HEK293 (cell line): ENCODE measurements around the gene TMEM150B.

Source experiments
- CTCF ChIP-seq: fragments of 450-650 bp; formaldehyde crosslinking; IDR thresholded peaks from 2 replicates; pipeline ENCODE4 v1.5.1; 2016; ENCODE audit warnings: missing biosample characterization, missing genetic modification characterization
- REST ChIP-seq: fragments of 450-650 bp; formaldehyde crosslinking; IDR thresholded peaks from 2 replicates; pipeline ENCODE4 v1.5.1; 2016; ENCODE audit warnings: missing biosample characterization, missing genetic modification characterization
- TCF7L2 ChIP-seq: IDR thresholded peaks from 2 replicates; pipeline ENCODE4 v1.6.1; 2011; ENCODE audit warnings: low read depth, mild to moderate bottlenecking, inconsistent platforms, low read length, moderate library complexity, borderline replicate concordance
- WT1 ChIP-seq: fragments of 450-650 bp; formaldehyde crosslinking; IDR thresholded peaks from 2 replicates; pipeline ENCODE4 v1.5.1; 2016; ENCODE audit warnings: missing biosample characterization, missing genetic modification characterization
- YY1 ChIP-seq: fragments of 450-650 bp; formaldehyde crosslinking; IDR thresholded peaks from 2 replicates; pipeline ENCODE4 v1.5.1; 2018; ENCODE audit warnings: missing biosample characterization, missing genetic modification characterization
- ZEB2 ChIP-seq: fragments of 450-650 bp; formaldehyde crosslinking; IDR thresholded peaks from 2 replicates; pipeline ENCODE4 v1.5.1; 2016; ENCODE audit warnings: missing biosample characterization, missing genetic modification characterization
- ZNF114 ChIP-seq: fragments of 450-650 bp; formaldehyde crosslinking; IDR thresholded peaks from 2 replicates; pipeline ENCODE4 v1.5.0; 2017; ENCODE audit warnings: missing biosample characterization, missing genetic modification characterization
- ZNF18 ChIP-seq: fragments of 450-650 bp; formaldehyde crosslinking; IDR thresholded peaks from 2 replicates; pipeline ENCODE4 v1.5.1; 2016; ENCODE audit warnings: missing biosample characterization, missing genetic modification characterization
- ZNF24 ChIP-seq: fragments of 450-650 bp; formaldehyde crosslinking; IDR thresholded peaks from 2 replicates; pipeline ENCODE4 v1.5.1; 2016; ENCODE audit warnings: missing biosample characterization, missing genetic modification characterization
- ZNF280D ChIP-seq: fragments of 450-650 bp; formaldehyde crosslinking; IDR thresholded peaks from 2 replicates; pipeline ENCODE4 v1.5.1; 2016; ENCODE audit warnings: missing biosample characterization, missing genetic modification characterization
- ZNF335 ChIP-seq: fragments of 450-650 bp; formaldehyde crosslinking; conservative IDR thresholded peaks from 2 replicates; pipeline ENCODE4 v1.5.1; 2016; ENCODE audit warnings: missing biosample characterization, missing genetic modification characterization
- ZNF658 ChIP-seq: fragments of 450-650 bp; formaldehyde crosslinking; IDR thresholded peaks from 2 replicates; pipeline ENCODE4; 2016; ENCODE audit warnings: missing biosample characterization, missing genetic modification characterization
- TF ChIP-seq, protein P1 (sequence below): fragments of 450-650 bp; formaldehyde crosslinking; IDR thresholded peaks from 2 replicates; pipeline ENCODE4 v1.5.1; 2016; ENCODE audit warnings: missing biosample characterization, missing genetic modification characterization, borderline replicate concordance
- TF ChIP-seq, protein P2 (sequence below): fragments of 450-650 bp; formaldehyde crosslinking; IDR thresholded peaks from 2 replicates; pipeline ENCODE4 v1.5.1; 2016; ENCODE audit warnings: missing biosample characterization, missing genetic modification characterization, borderline replicate concordance

DNA sequence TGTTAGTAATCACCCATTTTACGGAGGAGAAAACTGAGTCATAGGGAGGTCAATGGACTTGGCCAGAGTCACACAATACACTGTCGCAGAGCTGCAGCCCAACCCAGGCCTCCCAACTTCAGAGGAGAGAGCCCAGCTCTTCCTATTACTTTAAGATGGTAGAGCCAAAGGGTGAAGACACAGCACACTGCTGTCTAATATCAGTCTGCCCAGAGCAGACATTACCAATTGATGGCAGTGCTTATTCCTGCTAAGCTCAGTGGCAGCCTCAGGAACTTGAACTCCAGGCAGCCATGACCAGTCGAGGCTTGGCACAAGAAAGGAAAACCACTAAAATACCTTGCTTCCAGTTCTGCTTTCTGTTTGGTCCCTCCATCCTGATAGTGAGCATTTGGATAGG is 18.4 kb downstream of the TMEM150B start:
- no peak for TF ChIP-seq ZNF335
- TF ChIP-seq CTCF (tag by site-specific recombination) = no peak
- no peak for TF ChIP-seq ZNF114 (tag by site-specific recombination)
- no peak for TF ChIP-seq ZEB2
- no peak for TF ChIP-seq ZNF280D (tag by site-specific recombination)
- TF ChIP-seq TCF7L2 = no peak
- TF ChIP-seq, protein P1, sequence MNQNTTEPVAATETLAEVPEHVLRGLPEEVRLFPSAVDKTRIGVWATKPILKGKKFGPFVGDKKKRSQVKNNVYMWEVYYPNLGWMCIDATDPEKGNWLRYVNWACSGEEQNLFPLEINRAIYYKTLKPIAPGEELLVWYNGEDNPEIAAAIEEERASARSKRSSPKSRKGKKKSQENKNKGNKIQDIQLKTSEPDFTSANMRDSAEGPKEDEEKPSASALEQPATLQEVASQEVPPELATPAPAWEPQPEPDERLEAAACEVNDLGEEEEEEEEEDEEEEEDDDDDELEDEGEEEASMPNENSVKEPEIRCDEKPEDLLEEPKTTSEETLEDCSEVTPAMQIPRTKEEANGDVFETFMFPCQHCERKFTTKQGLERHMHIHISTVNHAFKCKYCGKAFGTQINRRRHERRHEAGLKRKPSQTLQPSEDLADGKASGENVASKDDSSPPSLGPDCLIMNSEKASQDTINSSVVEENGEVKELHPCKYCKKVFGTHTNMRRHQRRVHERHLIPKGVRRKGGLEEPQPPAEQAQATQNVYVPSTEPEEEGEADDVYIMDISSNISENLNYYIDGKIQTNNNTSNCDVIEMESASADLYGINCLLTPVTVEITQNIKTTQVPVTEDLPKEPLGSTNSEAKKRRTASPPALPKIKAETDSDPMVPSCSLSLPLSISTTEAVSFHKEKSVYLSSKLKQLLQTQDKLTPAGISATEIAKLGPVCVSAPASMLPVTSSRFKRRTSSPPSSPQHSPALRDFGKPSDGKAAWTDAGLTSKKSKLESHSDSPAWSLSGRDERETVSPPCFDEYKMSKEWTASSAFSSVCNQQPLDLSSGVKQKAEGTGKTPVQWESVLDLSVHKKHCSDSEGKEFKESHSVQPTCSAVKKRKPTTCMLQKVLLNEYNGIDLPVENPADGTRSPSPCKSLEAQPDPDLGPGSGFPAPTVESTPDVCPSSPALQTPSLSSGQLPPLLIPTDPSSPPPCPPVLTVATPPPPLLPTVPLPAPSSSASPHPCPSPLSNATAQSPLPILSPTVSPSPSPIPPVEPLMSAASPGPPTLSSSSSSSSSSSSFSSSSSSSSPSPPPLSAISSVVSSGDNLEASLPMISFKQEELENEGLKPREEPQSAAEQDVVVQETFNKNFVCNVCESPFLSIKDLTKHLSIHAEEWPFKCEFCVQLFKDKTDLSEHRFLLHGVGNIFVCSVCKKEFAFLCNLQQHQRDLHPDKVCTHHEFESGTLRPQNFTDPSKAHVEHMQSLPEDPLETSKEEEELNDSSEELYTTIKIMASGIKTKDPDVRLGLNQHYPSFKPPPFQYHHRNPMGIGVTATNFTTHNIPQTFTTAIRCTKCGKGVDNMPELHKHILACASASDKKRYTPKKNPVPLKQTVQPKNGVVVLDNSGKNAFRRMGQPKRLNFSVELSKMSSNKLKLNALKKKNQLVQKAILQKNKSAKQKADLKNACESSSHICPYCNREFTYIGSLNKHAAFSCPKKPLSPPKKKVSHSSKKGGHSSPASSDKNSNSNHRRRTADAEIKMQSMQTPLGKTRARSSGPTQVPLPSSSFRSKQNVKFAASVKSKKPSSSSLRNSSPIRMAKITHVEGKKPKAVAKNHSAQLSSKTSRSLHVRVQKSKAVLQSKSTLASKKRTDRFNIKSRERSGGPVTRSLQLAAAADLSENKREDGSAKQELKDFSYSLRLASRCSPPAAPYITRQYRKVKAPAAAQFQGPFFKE = no peak
- TF ChIP-seq ZNF658 (tag by site-specific recombination) = no peak
- no peak for TF ChIP-seq WT1 (tag by site-specific recombination)
- TF ChIP-seq YY1 (tag by site-specific recombination) = no peak
- no peak for TF ChIP-seq ZNF24
- TF ChIP-seq, protein P2, sequence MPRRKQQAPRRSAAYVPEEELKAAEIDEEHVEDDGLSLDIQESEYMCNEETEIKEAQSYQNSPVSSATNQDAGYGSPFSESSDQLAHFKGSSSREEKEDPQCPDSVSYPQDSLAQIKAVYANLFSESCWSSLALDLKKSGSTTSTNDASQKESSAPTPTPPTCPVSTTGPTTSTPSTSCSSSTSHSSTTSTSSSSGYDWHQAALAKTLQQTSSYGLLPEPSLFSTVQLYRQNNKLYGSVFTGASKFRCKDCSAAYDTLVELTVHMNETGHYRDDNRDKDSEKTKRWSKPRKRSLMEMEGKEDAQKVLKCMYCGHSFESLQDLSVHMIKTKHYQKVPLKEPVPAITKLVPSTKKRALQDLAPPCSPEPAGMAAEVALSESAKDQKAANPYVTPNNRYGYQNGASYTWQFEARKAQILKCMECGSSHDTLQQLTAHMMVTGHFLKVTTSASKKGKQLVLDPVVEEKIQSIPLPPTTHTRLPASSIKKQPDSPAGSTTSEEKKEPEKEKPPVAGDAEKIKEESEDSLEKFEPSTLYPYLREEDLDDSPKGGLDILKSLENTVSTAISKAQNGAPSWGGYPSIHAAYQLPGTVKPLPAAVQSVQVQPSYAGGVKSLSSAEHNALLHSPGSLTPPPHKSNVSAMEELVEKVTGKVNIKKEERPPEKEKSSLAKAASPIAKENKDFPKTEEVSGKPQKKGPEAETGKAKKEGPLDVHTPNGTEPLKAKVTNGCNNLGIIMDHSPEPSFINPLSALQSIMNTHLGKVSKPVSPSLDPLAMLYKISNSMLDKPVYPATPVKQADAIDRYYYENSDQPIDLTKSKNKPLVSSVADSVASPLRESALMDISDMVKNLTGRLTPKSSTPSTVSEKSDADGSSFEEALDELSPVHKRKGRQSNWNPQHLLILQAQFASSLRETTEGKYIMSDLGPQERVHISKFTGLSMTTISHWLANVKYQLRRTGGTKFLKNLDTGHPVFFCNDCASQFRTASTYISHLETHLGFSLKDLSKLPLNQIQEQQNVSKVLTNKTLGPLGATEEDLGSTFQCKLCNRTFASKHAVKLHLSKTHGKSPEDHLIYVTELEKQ = no peak
- TF ChIP-seq ZNF18 = no peak
- TF ChIP-seq REST (tag by site-specific recombination) = no peak
